ENCODE measurements around the gene ARID1B. TPM values are rescaled to one million over a fixed set of nuclear protein-coding genes. Genes with fewer than 3 reads are reported as not detected.

ARID1B gene
- total RNA-seq, 1 donor from 2014 or later: 97.2 TPM

- no peak for DNase-seq (ENCODE audit: extremely low spot score, unreplicated experiment)
- Mint-ChIP-seq H3K4me3 (no peak overlapping the region), H3K27me3 (no peaks in the 10 kb centered on the region), H3K36me3 (peaks cover 11% of the 10 kb centered on the region), H3K27ac (no peak overlapping the region), H3K9me3 (no peaks in the 10 kb centered on the region), H3K4me1 (ENCODE audit: unreplicated experiment) (peaks cover 20% of the 10 kb centered on the region)
- TF ChIP-seq, protein P1, sequence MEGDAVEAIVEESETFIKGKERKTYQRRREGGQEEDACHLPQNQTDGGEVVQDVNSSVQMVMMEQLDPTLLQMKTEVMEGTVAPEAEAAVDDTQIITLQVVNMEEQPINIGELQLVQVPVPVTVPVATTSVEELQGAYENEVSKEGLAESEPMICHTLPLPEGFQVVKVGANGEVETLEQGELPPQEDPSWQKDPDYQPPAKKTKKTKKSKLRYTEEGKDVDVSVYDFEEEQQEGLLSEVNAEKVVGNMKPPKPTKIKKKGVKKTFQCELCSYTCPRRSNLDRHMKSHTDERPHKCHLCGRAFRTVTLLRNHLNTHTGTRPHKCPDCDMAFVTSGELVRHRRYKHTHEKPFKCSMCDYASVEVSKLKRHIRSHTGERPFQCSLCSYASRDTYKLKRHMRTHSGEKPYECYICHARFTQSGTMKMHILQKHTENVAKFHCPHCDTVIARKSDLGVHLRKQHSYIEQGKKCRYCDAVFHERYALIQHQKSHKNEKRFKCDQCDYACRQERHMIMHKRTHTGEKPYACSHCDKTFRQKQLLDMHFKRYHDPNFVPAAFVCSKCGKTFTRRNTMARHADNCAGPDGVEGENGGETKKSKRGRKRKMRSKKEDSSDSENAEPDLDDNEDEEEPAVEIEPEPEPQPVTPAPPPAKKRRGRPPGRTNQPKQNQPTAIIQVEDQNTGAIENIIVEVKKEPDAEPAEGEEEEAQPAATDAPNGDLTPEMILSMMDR (conservative IDR thresholded peaks at IDR 0.05): no peak
Observed at GRCh38 chr6:157123234-157123633, 346.1 kb downstream of the ARID1B start.

GRCh38 chr6:157124485-157125254 lies 347.5 kb downstream of the ARID1B start:
- H3K27me3 Mint-ChIP-seq: no peaks in the 10 kb centered on the region
- no peaks in the 10 kb centered on the region for H3K9me3 Mint-ChIP-seq
- no peak overlapping the region for H3K4me3 Mint-ChIP-seq
- H3K36me3 Mint-ChIP-seq: peaks cover 16% of the 10 kb centered on the region
- H3K4me1 Mint-ChIP-seq (ENCODE audit: unreplicated experiment): peaks cover 31% of the 10 kb centered on the region
- TF ChIP-seq, protein P1 (conservative IDR thresholded peaks at IDR 0.05): no peak
- H3K27ac Mint-ChIP-seq: peak overlapping the region; percentile 80
- DNase-seq (ENCODE audit: extremely low spot score, unreplicated experiment): no peak

DNA sequence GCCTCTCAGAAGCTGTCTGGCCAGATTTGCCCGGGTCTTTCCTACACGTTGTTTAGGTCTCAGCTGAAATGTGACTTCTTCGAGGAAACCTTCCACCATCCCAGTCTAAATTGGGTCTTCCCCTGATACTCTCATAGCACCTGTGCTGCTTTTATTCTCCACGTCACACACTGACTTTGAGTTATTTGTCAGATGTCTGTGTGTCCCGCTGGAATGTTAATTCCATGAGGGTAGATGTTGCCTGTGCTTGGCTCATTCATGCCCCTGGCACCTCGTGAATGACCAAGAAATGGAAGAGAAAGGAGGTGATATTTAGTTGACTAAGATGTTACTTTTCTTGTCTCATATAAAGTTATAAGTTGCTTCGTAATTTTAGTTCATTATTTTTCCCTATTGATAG lies 348.4 kb downstream of the ARID1B start:
- Mint-ChIP-seq H3K36me3 (peaks cover 17% of the 10 kb centered on the region), H3K4me3 (peak overlapping the region; percentile 68), H3K4me1 (ENCODE audit: unreplicated experiment) (peaks cover 32% of the 10 kb centered on the region), H3K27me3 (no peaks in the 10 kb centered on the region), H3K27ac (peak overlapping the region; percentile 92), H3K9me3 (no peaks in the 10 kb centered on the region)
- TF ChIP-seq, protein P1 (conservative IDR thresholded peaks at IDR 0.05): no peak
- no peak for DNase-seq (ENCODE audit: extremely low spot score, unreplicated experiment)

DNA sequence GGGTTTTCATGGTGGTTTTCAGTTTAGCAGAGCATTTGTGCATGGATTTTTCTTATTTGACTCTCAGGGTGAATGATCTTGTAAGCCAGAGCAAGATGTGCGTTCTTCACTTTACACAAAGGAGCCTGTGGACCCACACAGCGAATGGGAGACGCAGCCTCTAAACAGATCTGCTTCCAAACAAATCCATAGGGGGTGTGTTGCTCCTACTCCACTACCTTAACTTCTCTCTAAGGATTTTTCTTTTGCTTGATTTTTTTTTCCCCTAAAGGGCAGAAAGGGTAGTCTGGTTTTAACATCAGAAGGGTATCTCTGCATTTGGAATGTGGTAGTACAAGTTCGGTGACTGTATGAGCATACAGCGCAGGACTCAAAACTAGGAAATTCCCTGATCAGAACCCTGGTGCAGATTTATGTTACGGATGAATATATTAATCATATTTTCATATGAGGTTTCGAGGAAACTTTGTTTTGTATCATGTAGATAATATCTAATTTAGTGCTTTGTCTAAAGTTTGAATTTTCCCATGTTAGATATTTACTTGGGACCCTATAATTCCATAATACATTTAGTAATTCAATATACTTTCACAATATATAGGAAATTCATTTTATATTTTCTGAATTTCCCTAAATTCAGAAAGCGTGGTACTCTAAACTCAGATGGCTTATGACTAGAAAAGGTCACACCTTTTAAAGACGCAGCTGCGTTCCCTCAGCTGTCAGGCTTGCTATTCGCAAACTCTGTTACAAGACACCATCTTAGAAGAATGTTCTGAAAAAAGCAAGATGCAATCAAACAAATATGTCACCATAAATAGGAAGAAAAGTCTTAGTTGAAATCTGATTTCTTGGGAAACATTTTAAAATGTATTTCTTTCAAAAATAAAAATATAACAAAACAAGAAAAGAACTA lies 349.3 kb downstream of the ARID1B start:
- H3K27me3 Mint-ChIP-seq: no peaks in the 10 kb centered on the region
- H3K4me1 Mint-ChIP-seq (ENCODE audit: unreplicated experiment): peaks cover 32% of the 10 kb centered on the region
- peak overlapping the region; percentile 68 for H3K4me3 Mint-ChIP-seq
- H3K27ac Mint-ChIP-seq: peak overlapping the region; percentile 92
- no peaks in the 10 kb centered on the region for H3K9me3 Mint-ChIP-seq
- no peak for DNase-seq (ENCODE audit: extremely low spot score, unreplicated experiment)
- TF ChIP-seq, protein P1 (conservative IDR thresholded peaks at IDR 0.05): no peak
- peaks cover 22% of the 10 kb centered on the region for H3K36me3 Mint-ChIP-seq

DNA sequence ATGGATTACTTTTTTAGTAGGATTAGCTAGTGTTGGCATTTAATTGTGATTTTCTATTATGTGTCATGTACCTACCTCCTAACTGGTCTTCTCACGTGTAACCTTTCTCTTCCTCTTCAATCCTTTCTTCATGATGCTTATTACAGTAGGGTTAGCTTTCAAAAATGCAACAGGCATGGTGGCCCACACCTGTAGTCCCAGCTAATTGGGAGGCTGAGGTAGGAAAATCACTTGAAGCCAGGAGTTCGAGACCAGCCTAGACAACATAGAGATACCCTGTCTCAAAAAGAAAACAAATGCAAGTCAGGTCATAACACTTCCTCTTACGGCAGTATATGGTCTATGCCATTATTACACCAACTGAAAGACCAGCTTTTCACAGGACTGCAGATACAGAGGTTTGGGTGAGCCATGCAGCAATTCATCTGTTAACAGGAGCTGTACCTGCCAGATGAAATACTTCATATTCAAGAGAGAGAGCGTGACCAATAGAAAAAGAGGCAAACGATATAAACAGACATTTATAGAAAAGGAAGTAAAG lies 351.1 kb downstream of the ARID1B start:
- Mint-ChIP-seq H3K4me3 (peak overlapping the region; percentile 56), H3K36me3 (peaks cover 32% of the 10 kb centered on the region), H3K27ac (peak overlapping the region; percentile 37), H3K4me1 (ENCODE audit: unreplicated experiment) (peaks cover 32% of the 10 kb centered on the region), H3K27me3 (no peaks in the 10 kb centered on the region), H3K9me3 (no peaks in the 10 kb centered on the region)
- DNase-seq (ENCODE audit: extremely low spot score, unreplicated experiment): no peak
- TF ChIP-seq, protein P1 (conservative IDR thresholded peaks at IDR 0.05): no peak
